HEK293 (cell line): ENCODE measurements around the gene MYO5C.

Experiments used
- CTCF ChIA-PET: fragments of 350-600 bp; formaldehyde crosslinking; extraction: SDS; loops from one replicate; lab custom pipeline; 2021; ENCODE audit warnings: antibody characterized with exemption; lab: Yijun Ruan, JAX
- POLR2A ChIA-PET: fragments of 300-600 bp; formaldehyde crosslinking; extraction: SDS; loops from one replicate; lab custom pipeline; 2020; ENCODE audit warnings: antibody characterized with exemption, inconsistent platforms; lab: Yijun Ruan, JAX
- H3K27ac ChIP-seq: fragments of 200-500 bp; sonication (Bioruptor generic); 2 replicates; pipeline ENCODE4 v1.5.1; 2014; ENCODE audit warnings: low read depth, low read length, control low read depth, inconsistent platforms; ENCODE audit errors: extremely low read depth
- H3K36me3 ChIP-seq, 2 experiments: fragments of 200-500 bp in 1 of 2; sonication (Bioruptor generic) in 1 of 2; 1 replicate in 1 of 2; 2 replicates in 1 of 2; pipeline ENCODE4 v1.5.1; 2014 to 2017; ENCODE audit warnings: inconsistent platforms in 2 of 2, low read length in 2 of 2; ENCODE audit not compliant: control insufficient read depth in 2 of 2, insufficient read depth in 1 of 2
- H3K4me1 ChIP-seq: fragments of 200-500 bp; sonication (Bioruptor generic); 2 replicates; pipeline ENCODE4 v1.5.1; 2014; ENCODE audit warnings: mild to moderate bottlenecking, low read length, inconsistent platforms; ENCODE audit not compliant: control insufficient read depth, insufficient read depth
- H3K4me3 ChIP-seq: 2 replicates; pipeline ENCODE4 v1.5.1; 2011; ENCODE audit warnings: low read depth, mild to moderate bottlenecking, control low read depth, low read length, moderate library complexity
- H3K9me3 ChIP-seq: fragments of 200-500 bp; sonication (Bioruptor generic); 2 replicates; pipeline ENCODE4 v1.5.1; 2014; ENCODE audit warnings: low read depth, low read length, inconsistent platforms; ENCODE audit not compliant: control insufficient read depth, insufficient read depth
- BCL6B ChIP-seq: fragments of 450-650 bp; formaldehyde crosslinking; IDR thresholded peaks from 2 replicates; pipeline ENCODE4 v1.5.1; 2017; ENCODE audit warnings: missing biosample characterization, missing genetic modification characterization
- HIC1 ChIP-seq: fragments of 450-650 bp; formaldehyde crosslinking; IDR thresholded peaks from 2 replicates; pipeline ENCODE4 v1.5.1; 2016; ENCODE audit warnings: missing biosample characterization, missing genetic modification characterization
- REPIN1 ChIP-seq: fragments of 450-650 bp; formaldehyde crosslinking; IDR thresholded peaks from 2 replicates; pipeline ENCODE4 v1.5.1; 2017; ENCODE audit warnings: missing biosample characterization, missing genetic modification characterization, low read depth
- REST ChIP-seq: fragments of 450-650 bp; formaldehyde crosslinking; IDR thresholded peaks from 2 replicates; pipeline ENCODE4 v1.5.1; 2016; ENCODE audit warnings: missing biosample characterization, missing genetic modification characterization
- YY2 ChIP-seq: fragments of 450-650 bp; formaldehyde crosslinking; IDR thresholded peaks from 2 replicates; pipeline ENCODE4 v1.5.1; 2016; ENCODE audit warnings: missing biosample characterization, missing genetic modification characterization
- ZBTB48 ChIP-seq: fragments of 450-650 bp; formaldehyde crosslinking; IDR thresholded peaks from 2 replicates; pipeline ENCODE4 v1.5.1; 2016; ENCODE audit warnings: missing biosample characterization, missing genetic modification characterization
- ZFP3 ChIP-seq: fragments of 450-650 bp; formaldehyde crosslinking; IDR thresholded peaks from 2 replicates; pipeline ENCODE4 v1.5.1; 2016; ENCODE audit warnings: low read depth, missing biosample characterization, missing genetic modification characterization
- ZNF174 ChIP-seq: fragments of 450-650 bp; formaldehyde crosslinking; IDR thresholded peaks from 2 replicates; pipeline ENCODE4 v1.5.0; 2017; ENCODE audit warnings: missing biosample characterization, mild to moderate bottlenecking, missing genetic modification characterization
- ZNF184 ChIP-seq: fragments of 450-650 bp; IDR thresholded peaks from 2 replicates; pipeline ENCODE4 v1.5.1; 2018; ENCODE audit warnings: missing biosample characterization, mild to moderate bottlenecking, missing genetic modification characterization
- ZNF221 ChIP-seq: fragments of 450-650 bp; formaldehyde crosslinking; IDR thresholded peaks from 2 replicates; pipeline ENCODE4 v1.5.1; 2017; ENCODE audit warnings: missing biosample characterization, missing genetic modification characterization, borderline replicate concordance
- ZNF341 ChIP-seq: fragments of 450-650 bp; formaldehyde crosslinking; IDR thresholded peaks from 2 replicates; pipeline ENCODE4; 2016; ENCODE audit warnings: low read depth, missing biosample characterization, missing genetic modification characterization
- ZNF350 ChIP-seq: fragments of 450-650 bp; formaldehyde crosslinking; IDR thresholded peaks from 2 replicates; pipeline ENCODE4 v1.5.0; 2017; ENCODE audit warnings: missing biosample characterization, mild to moderate bottlenecking, missing genetic modification characterization
- ZNF398 ChIP-seq: fragments of 450-650 bp; formaldehyde crosslinking; IDR thresholded peaks from 2 replicates; pipeline ENCODE4 v1.5.1; 2017; ENCODE audit warnings: missing biosample characterization, missing genetic modification characterization
- ZNF426 ChIP-seq: fragments of 450-650 bp; formaldehyde crosslinking; IDR thresholded peaks from 2 replicates; pipeline ENCODE4 v1.5.1; 2017; ENCODE audit warnings: missing biosample characterization, missing genetic modification characterization, mild to moderate bottlenecking, inconsistent platforms, moderate library complexity
- ZNF449 ChIP-seq: fragments of 450-650 bp; formaldehyde crosslinking; IDR thresholded peaks from 2 replicates; pipeline ENCODE4 v1.5.1; 2017; ENCODE audit warnings: missing biosample characterization, mild to moderate bottlenecking, missing genetic modification characterization, moderate library complexity
- ZNF548 ChIP-seq: fragments of 450-650 bp; formaldehyde crosslinking; IDR thresholded peaks from 2 replicates; pipeline ENCODE4 v1.5.1; 2016; ENCODE audit warnings: missing biosample characterization, missing genetic modification characterization
- ZNF580 ChIP-seq: fragments of 450-650 bp; formaldehyde crosslinking; IDR thresholded peaks from 2 replicates; pipeline ENCODE4 v1.5.1; 2016; ENCODE audit warnings: missing biosample characterization, missing genetic modification characterization
- ZNF664 ChIP-seq: fragments of 450-650 bp; formaldehyde crosslinking; IDR thresholded peaks from 2 replicates; pipeline ENCODE4 v1.5.1; 2016; ENCODE audit warnings: missing biosample characterization, missing genetic modification characterization
- ZNF76 ChIP-seq: fragments of 450-650 bp; formaldehyde crosslinking; IDR thresholded peaks from 2 replicates; pipeline ENCODE4; 2016; ENCODE audit warnings: low read depth, missing biosample characterization, missing genetic modification characterization, borderline replicate concordance
- ZNF776 ChIP-seq: fragments of 450-650 bp; formaldehyde crosslinking; IDR thresholded peaks from 2 replicates; pipeline ENCODE4 v1.5.0; 2017; ENCODE audit warnings: missing biosample characterization, missing genetic modification characterization, borderline replicate concordance
- ZNF785 ChIP-seq: fragments of 450-650 bp; formaldehyde crosslinking; IDR thresholded peaks from 2 replicates; pipeline ENCODE4 v1.5.1; 2016; ENCODE audit warnings: missing biosample characterization, missing genetic modification characterization
- ZSCAN5A ChIP-seq: fragments of 450-650 bp; formaldehyde crosslinking; IDR thresholded peaks from 2 replicates; pipeline ENCODE4 v1.5.1; 2016; ENCODE audit warnings: missing biosample characterization, missing genetic modification characterization

MYO5C gene

GRCh38 chr15:52220937-52221660 lies 74.5 kb downstream of the MYO5C start:
- ChIA-PET CTCF (interaction anchor here (0.6 kb wide), 1 partner anchor 350 kb away, joined by 3 read pairs; no protein-coding TSS in a partner anchor), POLR2A (no interaction called here)
- Histone ChIP-seq H3K4me3 (no peak overlapping the region), H3K9me3 (no peaks in the 10 kb centered on the region), H3K36me3 (peaks cover 16 to 80% of the 10 kb centered on the region in 2 experiments), H3K4me1 (no peaks in the 10 kb centered on the region), H3K27ac (no peak overlapping the region)
- TF ChIP-seq ZNF398 (tag by site-specific recombination) = no peak
- no peak for TF ChIP-seq ZNF580 (tag by site-specific recombination)
- no peak for TF ChIP-seq ZNF785 (tag by site-specific recombination)
- no peak for TF ChIP-seq ZNF221
- no peak for TF ChIP-seq ZFP3 (tag by site-specific recombination)
- no peak for TF ChIP-seq ZSCAN5A (tag by site-specific recombination)
- no peak for TF ChIP-seq ZNF776 (tag by site-specific recombination)
- TF ChIP-seq YY2 (tag by site-specific recombination) = no peak
- no peak for TF ChIP-seq HIC1 (tag by site-specific recombination)
- TF ChIP-seq ZNF548 = no peak
- TF ChIP-seq ZBTB48 = no peak

GRCh38 chr15:52220251-52220650 lies 75.4 kb downstream of the MYO5C start:
- H3K27ac ChIP-seq = no peak overlapping the region
- H3K4me1 ChIP-seq = no peaks in the 10 kb centered on the region
- peaks cover 17 to 76% of the 10 kb centered on the region in 2 experiments for H3K36me3 ChIP-seq
- no peaks in the 10 kb centered on the region for H3K9me3 ChIP-seq
- H3K4me3 ChIP-seq = no peak overlapping the region
- POLR2A ChIA-PET = no interaction called here
- CTCF ChIA-PET = interaction anchor here (0.8 kb wide), 1 partner anchor 12 kb away, joined by 3 read pairs; no protein-coding TSS in a partner anchor
- no peak for TF ChIP-seq ZNF184 (tag by site-specific recombination)
- no peak for TF ChIP-seq ZNF664 (tag by site-specific recombination)
- TF ChIP-seq ZNF426 = no peak
- no peak for TF ChIP-seq ZNF350 (tag by site-specific recombination)
- no peak for TF ChIP-seq ZNF76 (tag by site-specific recombination)
- TF ChIP-seq BCL6B (tag by site-specific recombination) = no peak
- TF ChIP-seq ZNF449 (tag by site-specific recombination) = no peak
- TF ChIP-seq REPIN1 (tag by site-specific recombination) = no peak
- TF ChIP-seq REST = no peak
- TF ChIP-seq ZNF341 (tag by site-specific recombination) = no peak
- no peak for TF ChIP-seq ZNF174 (tag by site-specific recombination)
- TF ChIP-seq ZNF776 (tag by site-specific recombination) = no peak
